HL-60/S4 treated with phorbol 12-myristate 13-acetate at 8.2 ng/mL for 4 days and 3 days (cell line): Measurements from ENCODE around the gene RNF25.

Experiments
- in situ Hi-C: fragments of 300-500 bp; cut with MboI; formaldehyde crosslinking; loops from 2 replicates; pipeline ENCODE4 v1.15.0; 2022; ENCODE audit warnings: low sequenced_read_pairs

Gene RNF25

GRCh38 chr2:218631837-218632236 is 40.0 kb downstream of the RNF25 start:
- in situ Hi-C loops, result no loop called here

- in situ Hi-C loops, result no loop called here
Measured at GRCh38 chr2:218627939-218628338, 43.9 kb downstream of the RNF25 start.

- in situ Hi-C loops, result no loop called here
Measured at GRCh38 chr2:218626369-218626768, 45.4 kb downstream of the RNF25 start.

- in situ Hi-C loops, result no loop called here
Measured at GRCh38 chr2:218623366-218623705, 48.5 kb downstream of the RNF25 start.

GRCh38 chr2:218622606-218623365 is 49.0 kb downstream of the RNF25 start:
- in situ Hi-C loops, result no loop called here

GRCh38 chr2:218621007-218621406 is 50.8 kb downstream of the RNF25 start:
- in situ Hi-C loops, result no loop called here

GRCh38 chr2:218618102-218618860 is 53.5 kb downstream of the RNF25 start:
- in situ Hi-C loops, result no loop called here

- in situ Hi-C loops, result no loop called here
Measured at GRCh38 chr2:218615868-218616315, 55.9 kb downstream of the RNF25 start.
